Activated CD4-positive, alpha-beta T cell treated with anti-CD3 and anti-CD28 coated beads, Interleukin-2, Interleukin-4, amounts not matched to agents 100 ng/mL and 50 ng/mL, durations not matched to agents 16 hours and 8 hours (primary cell): ENCODE results near the gene GAB1.
A peak's percentile ranks its signal among the peaks of the same experiment; 100 is the strongest.

ENCODE experiments used
- DNase-seq: peaks from one replicate; pipeline ENCODE4 v3.0.0-alpha.2; 2020; ENCODE audit warnings: low spot score

The GAB1 gene

GRCh38 chr4:143358923-143359643 is 22.4 kb downstream of the GAB1 start:
- DNase-seq, result peak; percentile 52

GRCh38 chr4:143359644-143360193 is 23.0 kb downstream of the GAB1 start:
- DNase-seq, result no peak

GRCh38 chr4:143360838-143361625 is 24.4 kb downstream of the GAB1 start:
- no peak for DNase-seq

- no peak for DNase-seq
Measured at GRCh38 chr4:143362349-143363046, 25.8 kb downstream of the GAB1 start.

GRCh38 chr4:143363332-143363731 is 26.7 kb downstream of the GAB1 start:
- no peak for DNase-seq

- DNase-seq, result no peak
Measured at GRCh38 chr4:143364063-143364462, 27.4 kb downstream of the GAB1 start.

GRCh38 chr4:143367863-143368262 is 31.2 kb downstream of the GAB1 start:
- DNase-seq, result no peak

GRCh38 chr4:143369552-143369951 is 32.9 kb downstream of the GAB1 start:
- no peak for DNase-seq

GRCh38 chr4:143372093-143372915 is 35.6 kb downstream of the GAB1 start:
- DNase-seq, result no peak

- no peak for DNase-seq
Measured at GRCh38 chr4:143374255-143374654, 37.6 kb downstream of the GAB1 start.

GRCh38 chr4:143374771-143375170 is 38.1 kb downstream of the GAB1 start:
- no peak for DNase-seq

- no peak for DNase-seq
Measured at GRCh38 chr4:143375326-143376073, 38.8 kb downstream of the GAB1 start.

GRCh38 chr4:143377611-143378099 is 41.0 kb downstream of the GAB1 start:
- no peak for DNase-seq

- DNase-seq, result no peak
Measured at GRCh38 chr4:143380629-143381028, 44.0 kb downstream of the GAB1 start.

- DNase-seq, result no peak
Measured at GRCh38 chr4:143381189-143382118, 44.8 kb downstream of the GAB1 start.

GRCh38 chr4:143382596-143382995 is 45.9 kb downstream of the GAB1 start:
- DNase-seq, result no peak

GRCh38 chr4:143383005-143383574 is 46.4 kb downstream of the GAB1 start:
- no peak for DNase-seq

GRCh38 chr4:143384381-143384994 is 47.8 kb downstream of the GAB1 start:
- DNase-seq, result no peak

- DNase-seq, result no peak
Measured at GRCh38 chr4:143386812-143387211, 50.1 kb downstream of the GAB1 start.
